Right atrium auricular region (tissue), 2 donors: ENCODE data around the gene STK10. TPM values are rescaled to one million over a fixed set of nuclear protein-coding genes. Genes with fewer than 3 reads are reported as not detected.

ENCODE experiments used
- DNase-seq: peaks from one replicate; pipeline ENCODE4 v3.0.0-alpha.2; 2019; ENCODE audit warnings: low spot score
- H3K27ac ChIP-seq, 2 donors: fragments of 200-600 bp; sonication (generic); 1 replicate in 1 of 2; 2 replicates in 1 of 2; pipeline ENCODE4 v1.5.1; 2016 to 2019
- H3K27me3 ChIP-seq, 2 donors: fragments of 200-600 bp; sonication (generic); one replicate each; pipeline versions ENCODE4 v1.5.1 to v1.6.0; 2017 to 2019
- H3K36me3 ChIP-seq: fragments of 200-600 bp; sonication (generic); one replicate; pipeline ENCODE4 v1.5.1; 2016
- H3K4me1 ChIP-seq, 2 donors: fragments of 200-600 bp; sonication (generic); one replicate each; pipeline versions ENCODE4 v1.5.1 to v1.6.0; 2017 to 2019
- H3K4me3 ChIP-seq, 2 donors: fragments of 200-600 bp; sonication (generic); 1 replicate in 1 of 2; 2 replicates in 1 of 2; pipeline ENCODE4 v1.5.1; 2017 to 2019; ENCODE audit warnings: mild to moderate bottlenecking in 1 of 2, moderate library complexity in 1 of 2
- H3K9me3 ChIP-seq, 2 donors: fragments of 200-600 bp; sonication (generic); one replicate each; pipeline ENCODE4 v1.5.1; 2019
- CTCF ChIP-seq, 2 donors: fragments of 200-600 bp; sonication (generic); IDR thresholded peaks; one replicate each; pipeline ENCODE4 v1.5.1; 2019; ENCODE audit warnings: antibody characterized with exemption in 2 of 2
- total RNA-seq, 2 donors: library from RNA; depleted of rRNA; stranded (reverse); fragments of >200 nt; gene quantifications; one replicate each; pipeline ENCODE4 v1.1.0, GENCODE V29; 2016

The STK10 gene
- total RNA-seq, 2 donors from 2014 or later, result 6.9 to 10.8 TPM

- H3K36me3 ChIP-seq, result no peaks in the 10 kb centered on the region
Measured at GRCh38 chr5:172107571-172107970, 80.5 kb downstream of the STK10 start.

GRCh38 chr5:172106511-172107356, 81.3 kb downstream of the STK10 start:
- Histone ChIP-seq H3K27ac (no peak overlapping the region), H3K27me3 (no peaks in the 10 kb centered on the region), H3K36me3 (no peaks in the 10 kb centered on the region), H3K4me3 (peak overlapping the region; percentile 9 to 31), H3K4me1 (peaks cover 0 to 58% of the 10 kb centered on the region in 2 donors), H3K9me3 (no peaks in the 10 kb centered on the region)
- TF ChIP-seq CTCF (IDR thresholded peaks at IDR 0.05), result peak; percentile 99
- no peak for DNase-seq

More at GRCh38 chr5:172107571-172107970, 80.5 kb downstream of the STK10 start:
- H3K4me3 ChIP-seq, result peak overlapping the region in 1 of 2 donors; percentile 31
- no peaks in the 10 kb centered on the region for H3K27me3 ChIP-seq
- H3K4me1 ChIP-seq, result peaks cover 0 to 55% of the 10 kb centered on the region in 2 donors
- H3K9me3 ChIP-seq, result no peaks in the 10 kb centered on the region
- no peak for TF ChIP-seq CTCF (IDR thresholded peaks at IDR 0.05)
- DNase-seq, result no peak
- no peak overlapping the region for H3K27ac ChIP-seq

- Histone ChIP-seq H3K4me3 (no peak overlapping the region), H3K9me3 (no peaks in the 10 kb centered on the region), H3K36me3 (no peaks in the 10 kb centered on the region), H3K27me3 (no peaks in the 10 kb centered on the region), H3K4me1 (peaks cover 0 to 49% of the 10 kb centered on the region in 2 donors), H3K27ac (no peak overlapping the region)
- no peak for DNase-seq
- TF ChIP-seq CTCF (IDR thresholded peaks at IDR 0.05), result no peak
Measured at GRCh38 chr5:172105811-172106210, 82.2 kb downstream of the STK10 start.

- Histone ChIP-seq H3K36me3 (no peaks in the 10 kb centered on the region), H3K27me3 (no peaks in the 10 kb centered on the region), H3K4me1 (peaks cover 0 to 42% of the 10 kb centered on the region in 2 donors), H3K27ac (no peak overlapping the region), H3K9me3 (no peaks in the 10 kb centered on the region), H3K4me3 (no peak overlapping the region)
- no peak for DNase-seq
- TF ChIP-seq CTCF (IDR thresholded peaks at IDR 0.05), result no peak
Measured at GRCh38 chr5:172104801-172105701, 83.0 kb downstream of the STK10 start.

- Histone ChIP-seq H3K36me3 (no peaks in the 10 kb centered on the region), H3K9me3 (no peaks in the 10 kb centered on the region), H3K27ac (no peak overlapping the region), H3K27me3 (no peaks in the 10 kb centered on the region), H3K4me1 (peaks cover 0 to 42% of the 10 kb centered on the region in 2 donors), H3K4me3 (no peak overlapping the region)
- no peak for TF ChIP-seq CTCF (IDR thresholded peaks at IDR 0.05)
- no peak for DNase-seq
Measured at GRCh38 chr5:172104021-172104420, 84.0 kb downstream of the STK10 start.
